ENCODE results near the gene SORCS2.

Gene SORCS2

GRCh38 chr4:7342223-7343080 lies 150.1 kb downstream of the SORCS2 start:
- DNase-seq, result no peak

- DNase-seq, result no peak
These were observed 150.8 kb downstream of the SORCS2 start for GRCh38 chr4:7343081-7343655.

DNA sequence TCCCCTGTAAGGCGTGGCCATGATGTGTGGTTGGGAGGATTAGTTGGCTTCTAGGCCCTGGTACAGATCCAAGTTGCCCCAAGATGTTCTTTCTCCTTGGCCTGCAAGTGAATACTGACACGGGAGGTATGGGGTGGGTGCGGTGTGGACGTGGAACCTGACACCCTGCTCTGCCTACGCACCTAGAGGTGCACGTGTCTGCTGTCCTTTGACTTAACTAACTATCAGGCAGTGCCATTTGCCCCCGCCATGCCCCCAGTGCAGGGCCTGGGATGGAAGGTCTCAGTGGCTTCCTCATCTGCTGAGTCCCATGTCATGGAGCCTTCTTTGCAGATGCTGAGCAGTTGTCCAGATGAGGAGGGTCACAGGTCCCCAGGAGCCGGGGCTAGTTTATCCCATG lies 151.6 kb downstream of the SORCS2 start:
- no peak for DNase-seq

DNA sequence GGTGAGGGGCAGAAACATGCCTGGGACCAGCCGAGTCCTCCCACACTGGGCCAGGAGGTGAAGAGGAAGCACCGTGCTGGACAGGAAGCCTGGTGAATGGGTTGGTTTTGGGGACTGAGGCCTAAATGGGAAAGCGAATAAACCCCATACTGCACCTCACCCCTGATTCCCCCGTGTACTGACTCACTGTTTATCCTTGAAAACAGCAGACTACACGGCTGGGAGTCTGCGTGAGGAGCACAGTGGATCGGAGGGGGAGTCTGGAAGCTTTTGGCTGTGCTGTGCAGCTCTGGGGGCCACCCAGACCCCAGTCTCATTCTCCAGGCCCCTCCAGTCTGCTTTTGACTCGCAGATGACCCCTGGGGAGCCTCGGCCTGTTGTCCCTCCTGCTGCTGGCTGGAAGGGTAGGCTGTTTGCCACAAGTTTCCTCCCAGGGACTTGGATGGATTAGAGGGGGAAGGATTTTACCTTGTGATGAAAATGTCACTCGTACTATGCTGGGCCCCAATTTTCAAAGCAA lies 152.4 kb downstream of the SORCS2 start:
- no peak for DNase-seq

- no peak for DNase-seq
These were observed 155.6 kb downstream of the SORCS2 start for GRCh38 chr4:7347981-7348380.

- no peak for DNase-seq
These were observed 156.9 kb downstream of the SORCS2 start for GRCh38 chr4:7348946-7349900.

DNA sequence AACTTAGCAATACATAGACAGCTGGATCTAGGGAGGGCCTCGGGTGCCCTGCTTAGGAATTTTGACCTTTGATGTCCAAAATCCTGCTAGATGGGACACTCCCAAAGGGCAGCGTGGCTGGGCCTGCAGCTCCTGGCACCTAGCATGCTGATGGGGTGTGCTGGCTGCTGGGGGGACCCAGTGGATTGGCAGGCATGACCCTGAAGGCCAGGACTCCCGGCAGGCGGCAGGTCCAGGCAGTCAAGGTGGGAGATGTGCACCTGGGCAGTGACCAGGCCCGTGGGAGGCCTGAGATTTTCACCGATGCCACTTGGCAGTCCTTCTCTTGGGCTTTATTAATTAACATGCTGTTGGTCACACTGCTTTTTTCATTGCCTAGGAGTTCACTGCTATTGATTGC lies 158.1 kb downstream of the SORCS2 start:
- DNase-seq, result no peak

- no peak for DNase-seq
These were observed 158.7 kb downstream of the SORCS2 start for GRCh38 chr4:7351014-7351413.

GRCh38 chr4:7352486-7352885 lies 160.1 kb downstream of the SORCS2 start:
- DNase-seq, result no peak

DNA sequence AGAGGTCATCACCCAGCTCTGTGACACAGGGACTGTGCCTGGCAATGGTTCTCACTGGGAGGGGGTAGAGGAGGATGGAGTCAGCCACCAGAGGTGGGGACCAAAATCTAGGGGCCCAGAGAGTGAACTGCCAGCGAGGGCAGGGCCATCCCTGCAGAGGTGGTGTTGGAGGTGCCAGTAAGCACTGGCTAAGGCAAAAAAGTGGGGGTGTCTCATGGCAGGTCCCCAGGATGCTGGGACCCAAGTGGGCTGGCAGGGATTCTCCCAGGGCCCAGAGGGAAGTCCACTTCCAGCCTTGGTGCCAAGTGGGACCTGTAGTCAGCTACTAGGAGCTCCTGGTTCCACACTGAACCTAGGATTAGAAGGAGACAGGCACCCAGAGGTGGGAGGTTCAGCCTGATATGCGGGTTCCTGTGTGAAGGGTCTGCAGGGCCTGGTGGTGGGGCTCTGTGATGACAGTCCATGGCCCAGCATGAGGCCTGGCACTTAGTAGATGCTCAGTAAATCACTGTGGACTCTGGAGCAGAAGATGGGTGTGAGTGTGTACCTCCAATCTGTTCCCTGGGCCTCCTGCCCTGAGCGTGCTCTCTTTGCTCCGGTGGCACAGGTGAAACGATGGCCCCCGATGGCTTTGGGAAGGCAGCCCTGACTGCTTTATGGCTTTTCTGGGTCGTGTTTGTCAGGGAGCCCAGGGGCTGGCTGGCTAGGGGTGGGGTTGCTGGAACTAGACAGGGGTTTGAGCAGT lies 160.9 kb downstream of the SORCS2 start:
- DNase-seq, result no peak

DNA sequence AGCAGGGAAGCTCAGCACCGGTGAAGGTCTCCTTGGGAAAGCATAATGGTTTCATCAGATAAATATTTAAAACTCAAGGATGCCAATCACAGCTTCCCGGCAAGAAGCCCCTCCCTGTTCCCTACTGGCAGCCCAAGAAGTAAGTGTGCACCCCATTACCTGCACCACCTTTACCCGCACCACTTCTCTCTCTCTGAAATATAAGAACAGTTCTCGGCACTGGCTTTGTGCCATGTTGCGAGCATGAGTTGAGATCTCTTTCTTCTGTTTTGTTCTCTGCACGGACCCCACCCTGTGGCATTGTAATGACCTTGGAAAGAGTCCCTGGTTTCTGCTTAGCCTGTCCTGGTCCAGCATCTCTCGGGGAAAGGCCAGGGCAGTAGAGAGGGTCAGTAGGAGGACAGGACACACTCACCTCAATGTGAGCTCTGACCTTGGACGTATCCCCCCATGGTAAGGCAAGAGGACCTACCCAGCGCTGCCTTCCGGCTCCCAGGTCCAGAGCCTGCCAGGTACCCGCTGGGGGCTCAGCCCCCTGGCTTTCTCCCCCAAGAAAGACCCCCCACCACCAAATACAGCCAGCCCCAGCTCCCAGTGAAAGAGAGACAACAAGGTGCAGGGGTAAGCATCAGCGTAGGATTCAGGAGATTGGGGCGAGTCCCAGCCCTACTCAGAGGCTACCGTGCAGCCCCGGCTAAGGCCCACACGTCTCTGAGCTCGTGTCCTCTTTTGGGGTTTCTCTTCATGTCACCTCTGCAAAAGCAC lies 161.7 kb downstream of the SORCS2 start:
- no peak for DNase-seq

DNA sequence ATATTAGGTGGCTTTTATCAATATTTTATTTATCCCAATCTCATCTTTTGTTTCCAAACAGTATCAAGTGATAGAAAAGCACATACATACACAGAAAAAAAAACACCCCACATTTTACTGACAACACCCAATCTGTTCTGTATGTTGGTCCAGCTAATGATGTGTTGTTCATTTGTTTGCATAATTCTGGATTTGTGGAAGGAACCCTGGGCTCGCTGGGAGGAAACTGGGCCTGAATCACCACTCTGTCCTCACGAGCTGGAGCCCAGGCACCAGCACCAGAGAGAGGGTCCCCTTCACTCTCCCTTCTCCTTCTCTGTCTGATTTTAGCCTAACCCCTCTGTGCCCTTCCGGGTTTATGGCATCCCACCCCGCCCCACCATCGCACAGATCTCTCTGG lies 162.6 kb downstream of the SORCS2 start:
- no peak for DNase-seq

GRCh38 chr4:7355795-7356194 lies 163.5 kb downstream of the SORCS2 start:
- DNase-seq, result no peak

DNA sequence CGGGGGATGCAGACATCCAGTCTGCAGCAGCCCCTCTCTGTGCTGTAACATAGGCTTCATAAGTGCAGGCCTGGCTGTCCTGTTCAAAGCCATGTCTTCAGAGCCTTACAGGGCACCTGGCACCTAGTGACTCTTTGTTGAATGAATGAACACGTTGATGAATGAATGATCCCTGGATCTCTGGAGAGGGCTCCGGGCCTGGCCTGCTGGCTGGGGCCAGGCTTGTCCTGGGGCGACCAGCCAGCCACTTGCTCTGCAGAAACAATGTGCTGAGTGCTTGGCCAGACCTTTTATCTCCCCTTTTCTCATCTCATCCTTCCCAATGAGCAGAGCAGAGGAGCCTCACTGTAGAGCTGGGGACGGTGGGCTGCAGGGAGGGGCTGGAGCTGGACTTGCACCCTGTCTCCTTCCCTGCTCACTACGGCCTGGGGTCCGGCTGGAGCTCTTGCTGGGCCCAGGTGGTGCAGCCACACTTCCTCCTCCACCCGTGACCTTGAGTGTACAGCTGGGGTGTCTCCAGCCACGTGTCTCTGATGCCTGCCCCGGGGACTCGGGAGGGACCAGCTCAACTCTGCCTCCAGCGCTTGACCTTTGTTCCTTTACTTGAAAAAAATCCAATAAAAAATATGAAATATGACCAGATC lies 164.5 kb downstream of the SORCS2 start:
- no peak for DNase-seq

DNA sequence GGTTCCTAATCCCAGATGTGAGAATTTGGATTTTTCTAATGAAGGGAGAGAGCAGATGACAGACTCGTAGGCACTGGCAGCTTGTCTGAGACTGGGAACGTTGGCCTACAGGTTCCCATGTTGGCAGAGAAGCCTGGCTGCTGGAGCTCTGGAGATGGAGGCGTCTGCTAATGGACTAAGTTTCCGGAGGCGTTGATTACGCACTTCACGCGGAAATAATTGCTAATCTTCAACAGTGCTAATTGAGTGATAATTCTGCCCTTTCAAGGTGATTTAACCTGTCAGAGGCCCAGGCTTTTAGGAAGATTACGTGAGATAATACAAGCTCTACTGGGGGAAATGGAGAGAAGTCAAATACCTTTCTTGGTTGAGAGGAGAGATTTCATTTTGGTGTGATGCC lies 165.0 kb downstream of the SORCS2 start:
- no peak for DNase-seq

- no peak for DNase-seq
These were observed 165.9 kb downstream of the SORCS2 start for GRCh38 chr4:7358100-7358735.

DNA sequence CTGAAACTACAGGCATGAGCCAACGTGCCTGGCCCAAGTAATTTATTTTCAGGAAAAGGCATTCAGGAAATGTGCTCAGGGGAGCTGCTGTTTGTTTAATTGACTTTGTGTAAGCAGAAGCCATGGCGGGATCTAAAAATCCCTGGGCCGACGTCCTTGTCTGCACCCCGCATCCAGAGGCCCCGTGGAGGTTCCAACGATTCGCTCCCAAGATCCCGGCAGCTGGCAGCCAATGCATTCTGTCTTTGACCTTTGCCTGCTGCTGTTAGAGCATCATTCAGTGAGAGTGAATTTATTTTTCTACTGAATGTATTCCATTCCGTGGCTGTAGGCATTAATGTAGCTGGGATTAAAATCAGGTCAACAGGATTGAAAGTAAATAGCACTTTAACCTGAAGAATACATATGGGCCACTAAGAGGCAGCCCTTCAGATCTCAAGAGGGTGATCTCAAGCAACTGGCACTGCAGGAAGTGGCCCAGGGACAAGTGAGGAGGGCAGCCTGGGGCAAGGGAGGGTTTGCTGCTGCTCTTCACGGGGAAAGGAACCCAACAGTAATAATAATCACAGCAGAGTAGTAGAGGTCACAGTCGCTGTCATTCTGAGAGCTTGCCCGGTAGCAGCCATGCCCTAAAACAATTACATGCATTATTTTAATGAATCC lies 167.2 kb downstream of the SORCS2 start:
- DNase-seq, result peak; percentile 83

- no peak for DNase-seq
These were observed 168.5 kb downstream of the SORCS2 start for GRCh38 chr4:7360806-7361205.

- no peak for DNase-seq
These were observed 169.1 kb downstream of the SORCS2 start for GRCh38 chr4:7361280-7361895.

- no peak for DNase-seq
These were observed 170.0 kb downstream of the SORCS2 start for GRCh38 chr4:7362341-7362740.
